GM21423 (cell line): Measurements from ENCODE around the gene KLF15.
"Not testable (repeated sequence)": the region's sequence is repeated elsewhere in the genome, so short reads cannot be mapped to it uniquely, and the experiment has no call there.

Experiments used
- ATAC-seq: cut with Tn5 transposase; IDR thresholded peaks from one replicate; pipeline ENCODE4 v1.9.1; 2021; ENCODE audit warnings: mild to moderate bottlenecking, moderate library complexity; ENCODE audit not compliant: unreplicated experiment

The KLF15 gene

GRCh38 chr3:126348308-126348920 lies 8.8 kb downstream of the KLF15 start:
- ATAC-seq: no peak

- ATAC-seq: no peak
These were observed 9.6 kb downstream of the KLF15 start for GRCh38 chr3:126347543-126348161.

GRCh38 chr3:126346466-126346865 lies 10.7 kb downstream of the KLF15 start:
- no peak for ATAC-seq

- no peak for ATAC-seq
These were observed 11.4 kb downstream of the KLF15 start for GRCh38 chr3:126345641-126346460.

GRCh38 chr3:126345231-126345630 lies 12.0 kb downstream of the KLF15 start:
- ATAC-seq: no peak

GRCh38 chr3:126344380-126345041 lies 12.7 kb downstream of the KLF15 start:
- no peak for ATAC-seq

GRCh38 chr3:126343649-126344035 lies 13.6 kb downstream of the KLF15 start:
- no peak for ATAC-seq

GRCh38 chr3:126342991-126343648 lies 14.1 kb downstream of the KLF15 start:
- ATAC-seq: no peak

- ATAC-seq: no peak
These were observed 15.0 kb downstream of the KLF15 start for GRCh38 chr3:126342211-126342610.

- ATAC-seq: no peak
These were observed 15.5 kb downstream of the KLF15 start for GRCh38 chr3:126341755-126342150.

- no peak for ATAC-seq
These were observed 16.1 kb downstream of the KLF15 start for GRCh38 chr3:126340943-126341754.

GRCh38 chr3:126340596-126340942 lies 16.6 kb downstream of the KLF15 start:
- ATAC-seq: no peak

- no peak for ATAC-seq
These were observed 17.1 kb downstream of the KLF15 start for GRCh38 chr3:126340081-126340511.

GRCh38 chr3:126339466-126339865 lies 17.7 kb downstream of the KLF15 start:
- ATAC-seq: no peak

- ATAC-seq: no peak
These were observed 18.4 kb downstream of the KLF15 start for GRCh38 chr3:126338790-126339288.

GRCh38 chr3:126337980-126338651 lies 19.1 kb downstream of the KLF15 start:
- no peak for ATAC-seq

GRCh38 chr3:126331812-126332336 lies 25.3 kb downstream of the KLF15 start:
- ATAC-seq: not testable (repeated sequence)

- ATAC-seq: no peak
These were observed 27.1 kb downstream of the KLF15 start for GRCh38 chr3:126329927-126330725.
